Fibroblast of lung (primary cell): ENCODE data around the gene GRWD1. TPM values are rescaled to one million over a fixed set of nuclear protein-coding genes. Genes with fewer than 3 reads are reported as not detected.

ENCODE experiments used
- DNase-seq, 2 donors: peaks; one replicate each; pipeline versions ENCODE4 v3.0.0 to v3.0.0-alpha.2; 2010; ENCODE audit warnings: low read depth in 2 of 2
- H2AFZ ChIP-seq: 2 replicates; pipeline ENCODE4 v1.5.1; 2012; ENCODE audit warnings: low read length, control low read depth, inconsistent platforms
- H3K27ac ChIP-seq: 2 replicates; pipeline ENCODE4 v1.5.1; 2011; ENCODE audit warnings: low read length, control low read depth; ENCODE audit not compliant: insufficient read depth
- H3K27me3 ChIP-seq: 2 replicates; pipeline ENCODE4 v1.5.1; 2011; ENCODE audit warnings: mild to moderate bottlenecking, low read length; ENCODE audit not compliant: control insufficient read depth, insufficient read depth
- H3K36me3 ChIP-seq: 2 replicates; pipeline ENCODE4 v1.5.1; 2011; ENCODE audit warnings: low read length; ENCODE audit not compliant: control insufficient read depth, insufficient read depth
- H3K4me1 ChIP-seq: 2 replicates; pipeline ENCODE4 v1.5.1; 2011; ENCODE audit warnings: low read length; ENCODE audit not compliant: control insufficient read depth, insufficient read depth; ENCODE audit errors: extremely low read depth
- H3K4me2 ChIP-seq: 2 replicates; pipeline ENCODE4 v1.5.1; 2011; ENCODE audit warnings: low read length, control low read depth; ENCODE audit not compliant: insufficient read depth; ENCODE audit errors: extremely low read depth
- H3K4me3 ChIP-seq, 4 experiments: fragments of 200-600 bp in 1 of 4; sonication (generic) in 1 of 4; replicated peaks in 1 of 4; 2 replicates each; pipeline ENCODE4 v1.5.1; 2011 to 2016; ENCODE audit warnings: low read length in 4 of 4, low read depth in 3 of 4, mild to moderate bottlenecking in 3 of 4, control low read depth in 2 of 4, inconsistent platforms in 1 of 4, mixed read lengths in 1 of 4; ENCODE audit not compliant: insufficient read depth in 1 of 4; ENCODE audit errors: control extremely low read depth in 1 of 4
- H3K79me2 ChIP-seq: 2 replicates; pipeline ENCODE4 v1.5.1; 2012; ENCODE audit warnings: mild to moderate bottlenecking, low read length, inconsistent platforms; ENCODE audit not compliant: control insufficient read depth, insufficient read depth
- H3K9ac ChIP-seq: 2 replicates; pipeline ENCODE4 v1.5.1; 2011; ENCODE audit warnings: mild to moderate bottlenecking, low read length, control low read depth; ENCODE audit not compliant: insufficient read depth
- H3K9me3 ChIP-seq: 2 replicates; pipeline ENCODE4 v1.5.1; 2012; ENCODE audit warnings: low read depth, low read length; ENCODE audit not compliant: control insufficient read depth, insufficient read depth
- H4K20me1 ChIP-seq: 2 replicates; pipeline ENCODE4 v1.5.1; 2011; ENCODE audit warnings: low read length; ENCODE audit not compliant: control insufficient read depth, insufficient read depth; ENCODE audit errors: extremely low read depth
- EZH2 ChIP-seq: IDR thresholded peaks from 2 replicates; pipeline ENCODE4 v1.5.1; 2012; ENCODE audit warnings: low read length, control low read depth, mild to moderate bottlenecking; ENCODE audit errors: missing control alignments
- polyA plus RNA-seq, 2 donors: library from polyadenylated mRNA; depleted of rRNA in 1 of 2; stranded (reverse) in 1 of 2; unstranded in 1 of 2; fragments of >200 nt; gene quantifications; 2 replicates each; pipeline ENCODE4 v1.2.1, GENCODE V29; 2011 to 2012; ENCODE audit warnings: missing spikeins in 1 of 2
- total RNA-seq: library from RNA; depleted of rRNA; stranded (reverse); fragments of >200 nt; gene quantifications from 2 replicates; pipeline ENCODE4 v1.2.1, GENCODE V29; 2014
- TF ChIP-seq, protein P1 (sequence below), 2 donors: IDR thresholded peaks in 1 of 2; conservative IDR thresholded peaks in 1 of 2; 1 replicate in 1 of 2; 2 replicates in 1 of 2; pipeline ENCODE4 v1.5.1; 2011 to 2012; ENCODE audit warnings: low read length in 2 of 2, control low read depth in 1 of 2, inconsistent platforms in 1 of 2, low read depth in 1 of 2, mild to moderate bottlenecking in 1 of 2

GRWD1 gene
- total and polyA plus RNA-seq, 2 donors (not counting 1 experiment from before 2014, with no cell fraction given): 9.1 to 14.7 TPM

DNA sequence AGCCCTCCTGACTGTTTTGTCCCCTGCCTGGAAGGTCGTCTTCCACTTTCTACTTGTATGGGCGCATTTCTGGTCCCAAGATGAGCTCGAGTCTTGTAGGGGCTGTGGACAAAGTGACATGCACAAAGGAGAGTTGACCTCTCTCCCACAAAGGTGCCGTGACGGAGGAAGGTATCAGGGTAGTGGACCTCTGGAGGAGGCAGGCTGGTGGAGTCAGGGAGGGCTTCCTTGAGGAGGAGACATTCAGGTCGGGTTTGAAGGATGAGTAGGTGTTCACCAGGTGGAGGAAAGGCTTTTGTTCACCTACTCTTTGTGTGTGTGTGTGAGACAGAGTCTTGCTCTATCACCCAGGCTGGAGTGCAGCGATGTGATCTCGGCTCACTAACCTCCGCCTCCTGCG lies 25.1 kb downstream of the GRWD1 start:
- no peak overlapping the region for H2AFZ ChIP-seq
- TF ChIP-seq, protein P1, sequence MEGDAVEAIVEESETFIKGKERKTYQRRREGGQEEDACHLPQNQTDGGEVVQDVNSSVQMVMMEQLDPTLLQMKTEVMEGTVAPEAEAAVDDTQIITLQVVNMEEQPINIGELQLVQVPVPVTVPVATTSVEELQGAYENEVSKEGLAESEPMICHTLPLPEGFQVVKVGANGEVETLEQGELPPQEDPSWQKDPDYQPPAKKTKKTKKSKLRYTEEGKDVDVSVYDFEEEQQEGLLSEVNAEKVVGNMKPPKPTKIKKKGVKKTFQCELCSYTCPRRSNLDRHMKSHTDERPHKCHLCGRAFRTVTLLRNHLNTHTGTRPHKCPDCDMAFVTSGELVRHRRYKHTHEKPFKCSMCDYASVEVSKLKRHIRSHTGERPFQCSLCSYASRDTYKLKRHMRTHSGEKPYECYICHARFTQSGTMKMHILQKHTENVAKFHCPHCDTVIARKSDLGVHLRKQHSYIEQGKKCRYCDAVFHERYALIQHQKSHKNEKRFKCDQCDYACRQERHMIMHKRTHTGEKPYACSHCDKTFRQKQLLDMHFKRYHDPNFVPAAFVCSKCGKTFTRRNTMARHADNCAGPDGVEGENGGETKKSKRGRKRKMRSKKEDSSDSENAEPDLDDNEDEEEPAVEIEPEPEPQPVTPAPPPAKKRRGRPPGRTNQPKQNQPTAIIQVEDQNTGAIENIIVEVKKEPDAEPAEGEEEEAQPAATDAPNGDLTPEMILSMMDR (conservative IDR thresholded peaks at IDR 0.05 in 1 of 2, IDR thresholded peaks at IDR 0.05 in 1 of 2; ENCODE audit: low read depth in 1 of 2, low read length in 2 of 2): no peak
- TF ChIP-seq EZH2: no peak
- no peak for DNase-seq
- peak overlapping the region in 2 of 4 experiments; percentile 64 to 91 for H3K4me3 ChIP-seq
- H3K27ac ChIP-seq: no peak overlapping the region
- peaks cover 17% of the 10 kb centered on the region for H3K79me2 ChIP-seq
- peaks cover 36% of the 10 kb centered on the region for H3K36me3 ChIP-seq
- no peak overlapping the region for H3K9ac ChIP-seq
- no peaks in the 10 kb centered on the region for H4K20me1 ChIP-seq
- H3K4me1 ChIP-seq: peaks cover 10% of the 10 kb centered on the region
- no peaks in the 10 kb centered on the region for H3K27me3 ChIP-seq
- peak overlapping the region; percentile 93 for H3K4me2 ChIP-seq
- H3K9me3 ChIP-seq: no peaks in the 10 kb centered on the region

DNA sequence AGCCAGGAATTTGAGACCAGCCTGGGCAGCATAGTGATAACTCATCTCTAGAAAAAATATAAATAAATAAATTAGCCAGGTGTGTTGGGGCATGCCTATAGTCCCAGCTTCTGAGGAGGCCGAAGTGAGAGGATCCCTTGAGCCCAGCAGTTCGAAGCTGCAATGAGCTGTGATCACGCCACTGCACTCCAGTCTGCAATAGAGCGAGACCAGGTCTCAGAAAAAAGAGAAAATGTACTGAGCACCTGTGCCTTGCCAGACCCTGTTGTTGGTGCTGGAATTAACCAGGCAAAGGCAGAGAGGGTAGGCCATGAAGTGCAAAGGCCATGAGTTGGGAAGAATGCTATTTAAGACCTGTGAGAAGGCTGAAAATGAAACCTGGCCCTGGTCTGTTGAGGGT lies 26.1 kb downstream of the GRWD1 start:
- no peaks in the 10 kb centered on the region for H3K9me3 ChIP-seq
- peaks cover 17% of the 10 kb centered on the region for H3K79me2 ChIP-seq
- H3K27me3 ChIP-seq: no peaks in the 10 kb centered on the region
- H3K9ac ChIP-seq: no peak overlapping the region
- peaks cover 36% of the 10 kb centered on the region for H3K36me3 ChIP-seq
- no peak for DNase-seq
- TF ChIP-seq, protein P1 (conservative IDR thresholded peaks at IDR 0.05 in 1 of 2, IDR thresholded peaks at IDR 0.05 in 1 of 2; ENCODE audit: low read depth in 1 of 2, low read length in 2 of 2): no peak
- TF ChIP-seq EZH2: no peak
- no peak overlapping the region for H2AFZ ChIP-seq
- peaks cover 10% of the 10 kb centered on the region for H3K4me1 ChIP-seq
- no peak overlapping the region for H3K27ac ChIP-seq
- no peak overlapping the region for H3K4me2 ChIP-seq
- H3K4me3 ChIP-seq: no peak overlapping the region
- no peaks in the 10 kb centered on the region for H4K20me1 ChIP-seq

DNA sequence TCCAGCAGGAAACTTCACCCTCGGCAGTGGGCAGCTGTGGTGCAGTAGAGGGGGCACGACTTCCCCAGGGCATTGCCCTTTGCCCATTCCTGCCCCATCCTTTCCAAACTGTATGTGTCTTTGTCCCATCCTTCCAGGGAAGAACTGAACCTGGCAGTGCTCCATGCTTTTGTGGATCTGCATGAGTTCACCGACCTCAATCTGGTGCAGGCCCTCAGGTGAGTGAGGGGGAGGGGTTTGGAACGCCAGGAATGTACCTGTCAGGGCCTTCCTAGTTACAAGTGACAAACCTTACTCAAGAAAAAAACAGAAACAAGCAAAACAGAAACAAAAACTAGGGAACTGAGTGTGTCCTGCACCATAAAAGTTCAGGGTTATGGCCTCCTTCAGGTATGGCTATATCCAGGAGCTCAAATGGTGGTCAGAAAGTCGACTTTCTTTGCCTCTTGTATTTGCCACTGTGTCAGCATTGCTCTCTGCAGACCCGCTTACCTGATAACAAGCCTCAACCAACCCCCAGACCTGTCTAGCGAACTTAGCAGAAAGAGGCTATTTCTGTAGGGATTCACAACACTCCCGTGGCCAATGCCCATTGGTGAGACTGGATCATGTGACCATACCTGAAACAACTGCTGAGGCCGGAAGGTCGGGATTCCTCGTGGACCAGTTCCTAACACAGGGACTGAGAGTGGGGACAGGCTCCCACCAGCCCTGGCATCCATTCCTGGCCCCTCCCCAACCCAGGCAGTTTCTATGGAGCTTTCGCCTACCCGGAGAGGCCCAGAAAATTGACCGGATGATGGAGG lies 27.6 kb downstream of the GRWD1 start:
- no peak for DNase-seq
- no peak for TF ChIP-seq EZH2
- TF ChIP-seq, protein P1 (conservative IDR thresholded peaks at IDR 0.05 in 1 of 2, IDR thresholded peaks at IDR 0.05 in 1 of 2; ENCODE audit: low read depth in 1 of 2, low read length in 2 of 2): no peak
- no peaks in the 10 kb centered on the region for H4K20me1 ChIP-seq

More for the DNA sequence above, 27.6 kb downstream of the GRWD1 start:
- Histone ChIP-seq H3K79me2 (peaks cover 17% of the 10 kb centered on the region), H3K4me1 (peaks cover 8% of the 10 kb centered on the region), H2AFZ (no peak overlapping the region), H3K27me3 (no peaks in the 10 kb centered on the region), H3K27ac (no peak overlapping the region), H3K4me2 (no peak overlapping the region), H3K36me3 (peaks cover 38% of the 10 kb centered on the region), H3K9me3 (no peaks in the 10 kb centered on the region), H3K4me3 (no peak overlapping the region), H3K9ac (no peak overlapping the region)
